Psoas muscle (tissue), 8 donors: Measurements from ENCODE around the gene PAF1. TPM values are rescaled to one million over a fixed set of nuclear protein-coding genes. Genes with fewer than 3 reads are reported as not detected.

ENCODE experiments used
- ATAC-seq, 4 donors: fragments of 200-7000 bp; cut with Tn5 transposase; one replicate each; pipeline ENCODE4 v1.9.1; 2020; ENCODE audit warnings: moderate library complexity in 3 of 4, mild to moderate bottlenecking in 2 of 4
- DNase-seq, 2 donors: peaks; one replicate each; pipeline ENCODE4 v3.0.0-alpha.2; 2020
- H3K27ac ChIP-seq: fragments of 200-600 bp; one replicate; pipeline ENCODE4 v1.8.0; 2022
- H3K27me3 ChIP-seq, 3 donors: fragments of 200-600 bp in 1 of 3; one replicate each; pipeline versions ENCODE4 v1.6.1 to v1.8.0; 2013 to 2022; ENCODE audit warnings: low read length in 2 of 3, mild to moderate bottlenecking in 2 of 3, moderate library complexity in 1 of 3; ENCODE audit not compliant: insufficient read depth in 3 of 3
- H3K36me3 ChIP-seq, 2 donors: fragments of 200-600 bp in 1 of 2; one replicate each; pipeline versions ENCODE4 v1.6.1 to v1.8.0; 2013 to 2022; ENCODE audit warnings: low read depth in 1 of 2, mild to moderate bottlenecking in 1 of 2, moderate library complexity in 1 of 2; ENCODE audit not compliant: insufficient read depth in 1 of 2
- H3K4me1 ChIP-seq: fragments of 200-600 bp; one replicate; pipeline ENCODE4 v1.8.0; 2022
- H3K4me3 ChIP-seq: fragments of 200-600 bp; one replicate; pipeline ENCODE4 v1.8.0; 2022; ENCODE audit warnings: mild to moderate bottlenecking
- H3K9me3 ChIP-seq: fragments of 200-600 bp; one replicate; pipeline ENCODE4 v1.8.0; 2022
- WGBS, 3 donors: extraction: QIAGEN DNeasy Blood & Tissue Kit; methylation state at CpG; one replicate each; pipeline versions ENCODE4 v1.1.6 to v1.1.7; 2013; 5-methylcytosine and 5-hydroxymethylcytosine counted together
- intact Hi-C, 2 donors: fragments of 100-400 bp; cut with DNase I; formaldehyde crosslinking; loops; one replicate each; pipeline versions ENCODE4 v1.11.0 to v1.14.2; 2022
- polyA plus RNA-seq, 3 donors: library from polyadenylated mRNA; stranded (reverse); fragments of 200-250 nt; gene quantifications; one replicate each; pipeline ENCODE4 v1.2.3, GENCODE V29; 2013
- total RNA-seq, 4 donors: library from RNA; stranded (reverse); fragmentation: NEBNext Ultra II Directional in 2 of 4; extraction: Animal tissue kit (Norgen Biotek cat#: 25700) in 2 of 4; gene quantifications; one replicate each; pipeline versions ENCODE4 v1.2.1 to v1.2.4, GENCODE V29; 2021 to 2023
- TF ChIP-seq, protein P1 (sequence below): fragments of 200-600 bp; IDR thresholded peaks from one replicate; pipeline ENCODE4 v1.8.0; 2022; ENCODE audit warnings: antibody characterized with exemption
- donor health status: healthy with polysubstance abuse.
- donor health status: DM: no; HTN: no; CAD: no; lungs with moderate emphysema.
- donor health status: Bipolar disorder and iron deficiency.
- donor health status: healthy.
- donor health status: DM: yes; HTN: yes; CAD: no.
- donor health status: DM: no; HTN: no; CAD: no.
- donor health status: DM: no; HTN: no; CAD: no.
- donor health status: DM: yes; HTN: yes; CAD: no.

PAF1 gene
- total and polyA plus RNA-seq, 7 donors, result 33.7 to 58.0 (median 35.1) TPM

DNA sequence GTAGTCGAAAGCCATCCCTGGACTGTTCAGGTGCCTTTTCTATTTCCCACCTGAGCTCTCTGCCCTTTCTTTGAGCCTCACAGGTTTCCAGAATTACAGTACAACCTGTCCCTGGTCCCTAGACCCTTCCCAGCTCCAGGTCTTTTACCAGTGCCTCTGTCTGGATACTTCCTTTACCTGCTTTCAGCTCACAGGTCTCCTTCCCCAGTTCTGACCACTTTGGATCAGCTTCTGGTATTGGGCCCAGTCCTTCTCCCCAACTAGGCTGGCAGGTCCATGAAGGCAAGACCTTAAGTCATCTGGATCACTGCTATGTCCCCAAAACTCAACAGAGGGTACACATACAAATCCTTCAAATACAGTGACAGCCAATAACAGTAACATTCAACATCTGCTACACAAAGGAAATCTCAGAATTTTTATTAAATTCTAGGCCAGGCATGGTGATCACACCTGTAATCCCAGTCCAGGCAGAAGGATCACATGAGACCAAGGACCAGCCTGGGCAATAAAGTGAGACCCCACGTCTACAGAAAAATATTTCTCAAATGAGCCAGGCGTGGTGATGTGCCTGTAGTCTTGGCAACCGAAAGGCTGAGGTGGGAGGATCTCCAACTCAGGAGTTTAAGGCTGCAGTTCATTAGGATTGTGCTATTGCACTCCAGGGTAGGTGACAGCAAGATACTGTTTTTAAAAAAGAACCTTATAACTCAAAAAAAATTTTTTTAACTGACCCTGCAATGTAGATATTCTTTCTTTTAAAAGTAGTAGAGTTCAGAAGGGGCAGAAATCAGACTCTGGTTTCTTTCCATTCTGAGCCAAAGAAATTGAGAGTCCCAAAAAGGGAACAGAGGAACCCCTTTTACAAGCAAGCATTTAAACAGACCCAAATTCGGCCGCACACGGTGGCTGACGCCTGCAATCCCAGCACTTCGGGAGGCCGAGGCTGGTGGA lies 43.5 kb upstream of the PAF1 start:
- H3K9me3 ChIP-seq, result no peaks in the 10 kb centered on the region
- no peaks in the 10 kb centered on the region for H3K27me3 ChIP-seq
- 42 to 60% (median 52%) methylated on average over 10 of the region's 10 CpGs for WGBS, 3 donors
- DNase-seq, result no peak
- TF ChIP-seq, protein P1, sequence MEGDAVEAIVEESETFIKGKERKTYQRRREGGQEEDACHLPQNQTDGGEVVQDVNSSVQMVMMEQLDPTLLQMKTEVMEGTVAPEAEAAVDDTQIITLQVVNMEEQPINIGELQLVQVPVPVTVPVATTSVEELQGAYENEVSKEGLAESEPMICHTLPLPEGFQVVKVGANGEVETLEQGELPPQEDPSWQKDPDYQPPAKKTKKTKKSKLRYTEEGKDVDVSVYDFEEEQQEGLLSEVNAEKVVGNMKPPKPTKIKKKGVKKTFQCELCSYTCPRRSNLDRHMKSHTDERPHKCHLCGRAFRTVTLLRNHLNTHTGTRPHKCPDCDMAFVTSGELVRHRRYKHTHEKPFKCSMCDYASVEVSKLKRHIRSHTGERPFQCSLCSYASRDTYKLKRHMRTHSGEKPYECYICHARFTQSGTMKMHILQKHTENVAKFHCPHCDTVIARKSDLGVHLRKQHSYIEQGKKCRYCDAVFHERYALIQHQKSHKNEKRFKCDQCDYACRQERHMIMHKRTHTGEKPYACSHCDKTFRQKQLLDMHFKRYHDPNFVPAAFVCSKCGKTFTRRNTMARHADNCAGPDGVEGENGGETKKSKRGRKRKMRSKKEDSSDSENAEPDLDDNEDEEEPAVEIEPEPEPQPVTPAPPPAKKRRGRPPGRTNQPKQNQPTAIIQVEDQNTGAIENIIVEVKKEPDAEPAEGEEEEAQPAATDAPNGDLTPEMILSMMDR, result no peak
- H3K4me1 ChIP-seq, result peaks cover 18% of the 10 kb centered on the region
- intact Hi-C loops, result loop anchor here (2.0 to 10.0 kb wide), 3 partner anchors 22 to 90 kb away; partner anchors contain the start of genes MED29 (in 1 of the 2), PAF1 (in 1 of the 2), PLEKHG2 (in 1 of the 2) and SAMD4B (in 1 of the 2)
- H3K27ac ChIP-seq, result peak overlapping the region; percentile 93
- H3K4me3 ChIP-seq, result peak overlapping the region; percentile 96
- peaks cover 7 to 44% of the 10 kb centered on the region in 2 donors for H3K36me3 ChIP-seq
- no peak for ATAC-seq

DNA sequence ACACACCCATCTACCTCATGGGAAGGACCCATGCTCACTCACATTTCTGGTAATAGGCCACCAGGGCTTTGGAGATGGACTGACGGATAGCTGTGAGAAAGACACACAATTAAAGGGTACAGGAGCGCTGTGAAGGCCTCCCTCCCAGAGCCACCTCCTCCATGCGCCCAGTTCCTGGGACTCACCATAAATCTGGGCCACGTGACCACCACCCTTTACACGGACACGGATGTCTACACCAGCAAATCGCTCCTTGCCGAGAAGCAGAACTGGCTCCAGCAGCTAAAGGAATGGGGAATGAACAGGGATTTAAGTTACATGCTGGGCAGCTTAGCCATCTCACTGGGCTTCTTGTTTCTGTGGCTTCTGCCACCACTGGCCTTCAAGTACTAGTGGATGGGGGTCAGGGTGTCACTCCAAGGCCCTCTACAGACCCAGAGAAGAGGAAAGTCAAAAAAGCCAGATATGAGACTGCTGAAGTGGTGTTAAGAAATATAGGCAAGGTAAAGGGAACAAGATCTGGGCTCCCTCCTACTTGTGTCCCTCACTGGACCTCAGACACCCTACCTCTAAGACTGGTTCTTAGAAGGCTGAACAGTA lies 42.7 kb upstream of the PAF1 start:
- DNase-seq (no peak), ATAC-seq (no peak)
- Histone ChIP-seq H3K4me1 (peaks cover 18% of the 10 kb centered on the region), H3K27ac (peak overlapping the region; percentile 93), H3K9me3 (no peaks in the 10 kb centered on the region), H3K4me3 (peak overlapping the region; percentile 96), H3K27me3 (no peaks in the 10 kb centered on the region), H3K36me3 (peaks cover 7 to 44% of the 10 kb centered on the region in 2 donors)
- WGBS, 3 donors, result 92 to 96% (median 94%) methylated on average over 8 of the region's 8 CpGs
- TF ChIP-seq, protein P1, result no peak
- intact Hi-C loops, result loop anchor here (2.0 to 10.0 kb wide), 3 partner anchors 21 to 89 kb away; partner anchors contain the start of genes MED29 (in 1 of the 2), PAF1 (in 1 of the 2), PLEKHG2 (in 1 of the 2) and SAMD4B (in 1 of the 2)

DNA sequence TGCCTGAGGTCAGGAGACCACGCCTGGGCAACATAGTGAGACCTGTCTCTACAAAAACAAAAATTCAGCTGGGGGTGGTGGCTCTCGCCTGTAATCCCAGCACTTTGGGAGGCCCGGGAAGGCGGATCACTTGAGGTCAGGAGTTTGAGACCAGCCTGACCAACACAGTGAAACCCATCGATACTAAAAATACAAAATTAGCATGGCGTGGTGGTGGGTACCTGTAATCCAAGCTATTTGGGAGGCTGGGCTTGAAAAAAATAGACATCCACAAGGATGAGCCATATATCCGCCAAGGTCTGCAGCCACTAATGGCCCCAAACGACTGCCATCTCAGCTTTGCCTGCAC lies 41.7 kb upstream of the PAF1 start:
- DNase-seq (no peak), ATAC-seq (no peak)
- no peak overlapping the region for H3K4me3 ChIP-seq
- intact Hi-C loops, result loop anchor here in 1 of 2 donors (10.0 kb wide), 1 partner anchor 88 kb away; the partner anchor contains the start of gene SAMD4B
- 87 to 96% (median 95%) methylated on average over 8 of the region's 8 CpGs for WGBS, 3 donors
- H3K27me3 ChIP-seq, result no peaks in the 10 kb centered on the region
- no peak overlapping the region for H3K27ac ChIP-seq
- TF ChIP-seq, protein P1, result no peak
- peaks cover 7 to 44% of the 10 kb centered on the region in 2 donors for H3K36me3 ChIP-seq
- no peaks in the 10 kb centered on the region for H3K9me3 ChIP-seq
- peaks cover 18% of the 10 kb centered on the region for H3K4me1 ChIP-seq

DNA sequence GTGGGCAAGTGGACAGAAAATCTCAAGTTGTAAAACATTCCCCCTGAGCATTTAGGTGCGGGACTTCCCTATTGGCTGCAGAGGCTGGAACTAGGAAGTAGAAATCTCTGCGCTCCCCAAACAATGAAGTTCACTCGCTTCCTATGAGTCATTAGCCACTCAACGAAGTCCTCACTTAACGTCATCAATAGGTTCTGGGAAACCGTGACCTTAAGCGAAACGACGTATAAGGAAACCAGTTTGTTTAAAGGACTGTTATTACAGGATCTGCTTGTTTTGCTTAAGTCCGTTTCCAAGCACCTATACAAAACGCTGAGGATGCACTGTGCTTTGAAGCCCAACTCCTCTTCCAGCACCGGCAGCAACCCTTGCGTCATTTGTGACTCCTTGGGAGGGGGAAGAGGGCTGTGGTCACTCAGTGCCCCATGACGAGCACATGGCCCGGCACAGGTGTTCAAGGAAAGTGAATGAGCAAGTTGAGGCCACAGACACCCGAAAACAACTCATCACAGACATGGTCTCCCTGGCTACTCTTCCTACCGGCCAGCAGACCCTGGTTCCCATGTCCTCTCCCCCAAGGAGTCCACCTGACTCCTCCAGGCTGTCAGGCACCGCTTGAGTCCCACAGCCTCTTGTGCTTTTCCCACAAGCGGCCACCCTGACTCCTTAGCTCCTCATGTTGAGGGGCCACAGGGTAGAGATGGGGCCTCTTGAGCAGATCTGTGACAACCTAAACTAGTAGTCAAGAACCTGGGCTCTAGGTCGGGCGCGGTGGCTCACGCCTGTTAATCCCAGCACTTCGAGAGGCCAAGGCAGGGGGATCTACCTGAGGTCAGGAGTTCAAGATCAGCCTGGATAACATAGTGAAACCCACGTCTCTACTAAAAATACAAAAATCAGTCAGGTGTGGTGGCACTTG lies 40.0 kb upstream of the PAF1 start:
- intact Hi-C loops, result loop anchor here in 1 of 2 donors (10.0 kb wide), 1 partner anchor 86 kb away; the partner anchor contains the start of gene SAMD4B

More for the DNA sequence above, 40.0 kb upstream of the PAF1 start:
- Histone ChIP-seq H3K27ac (peak overlapping the region; percentile 74), H3K27me3 (no peaks in the 10 kb centered on the region), H3K4me3 (peak overlapping the region; percentile 25), H3K36me3 (peaks cover 7 to 44% of the 10 kb centered on the region in 2 donors), H3K9me3 (no peaks in the 10 kb centered on the region), H3K4me1 (peaks cover 18% of the 10 kb centered on the region)
- 63 to 69% (median 68%) methylated on average over 25 of the region's 25 CpGs for WGBS, 3 donors
- ATAC-seq (peak in 1 of 4 donors; percentile 13), DNase-seq (no peak)
- TF ChIP-seq, protein P1, result no peak
